Measurements from ENCODE around the gene WASF2.

Gene WASF2

DNA sequence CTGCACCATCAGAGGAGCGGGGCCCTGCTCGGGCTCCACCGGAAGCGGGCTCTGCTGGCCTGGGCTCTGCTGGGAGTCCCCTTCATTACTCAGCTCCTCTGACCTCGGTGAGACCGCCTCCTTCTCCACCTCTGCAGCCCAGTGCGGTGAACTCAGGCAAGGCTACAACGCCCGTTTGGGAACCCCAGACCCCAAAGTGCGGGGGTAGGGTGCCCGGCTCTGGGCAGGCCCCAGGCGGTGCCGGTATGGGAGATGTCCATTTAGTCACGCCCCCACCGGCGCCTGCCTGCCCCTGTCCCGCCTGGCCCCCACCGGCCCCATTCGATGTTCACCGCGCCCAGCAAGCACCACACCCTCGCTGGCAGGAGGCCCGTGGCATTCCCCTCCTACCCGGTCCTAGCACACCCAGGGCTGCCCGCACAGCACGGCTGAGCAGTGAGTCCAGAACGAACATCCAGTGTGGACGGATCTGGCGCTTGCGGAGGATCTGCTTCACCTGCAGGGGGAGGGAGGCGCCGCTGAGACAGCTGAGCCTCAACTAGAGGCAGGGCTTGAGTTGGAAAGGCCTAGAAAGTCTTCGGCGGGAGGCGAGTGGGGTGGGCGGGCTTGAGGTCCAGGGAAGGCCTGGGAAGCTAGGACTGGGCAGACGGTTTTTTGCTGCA, 133.2 kb downstream of the WASF2 start:
- DNase-seq (ENCODE audit: low spot score) = no peak

GRCh38 chr1:27356277-27356618, 133.7 kb downstream of the WASF2 start:
- DNase-seq (ENCODE audit: low spot score) = no peak

DNA sequence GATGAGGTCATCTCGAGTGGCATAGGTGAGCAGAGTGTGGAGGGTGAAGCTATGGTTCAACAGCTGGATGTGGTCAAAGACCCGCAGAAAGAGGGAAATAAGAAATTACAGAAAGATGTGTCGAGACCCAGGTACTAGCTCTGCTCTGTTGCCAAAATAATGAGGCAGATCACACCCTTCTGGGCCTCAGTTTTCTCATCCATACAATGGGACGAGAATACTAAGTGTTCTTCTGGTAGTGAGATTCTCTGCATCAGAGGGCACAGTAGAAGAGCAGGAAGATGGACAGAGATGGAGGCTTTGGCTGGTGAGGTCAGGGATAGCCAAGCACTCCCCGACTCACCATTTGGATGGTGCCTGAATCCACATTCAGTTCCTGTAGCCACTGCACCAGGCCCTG, 134.3 kb downstream of the WASF2 start:
- DNase-seq (ENCODE audit: low spot score) = no peak

Data from GM03348 (cell line).